Measurements from ENCODE around the gene GPBAR1.
"Not testable (repeated sequence)": the region's sequence is repeated elsewhere in the genome, so short reads cannot be mapped to it uniquely, and the experiment has no call there.

GPBAR1 gene

DNA sequence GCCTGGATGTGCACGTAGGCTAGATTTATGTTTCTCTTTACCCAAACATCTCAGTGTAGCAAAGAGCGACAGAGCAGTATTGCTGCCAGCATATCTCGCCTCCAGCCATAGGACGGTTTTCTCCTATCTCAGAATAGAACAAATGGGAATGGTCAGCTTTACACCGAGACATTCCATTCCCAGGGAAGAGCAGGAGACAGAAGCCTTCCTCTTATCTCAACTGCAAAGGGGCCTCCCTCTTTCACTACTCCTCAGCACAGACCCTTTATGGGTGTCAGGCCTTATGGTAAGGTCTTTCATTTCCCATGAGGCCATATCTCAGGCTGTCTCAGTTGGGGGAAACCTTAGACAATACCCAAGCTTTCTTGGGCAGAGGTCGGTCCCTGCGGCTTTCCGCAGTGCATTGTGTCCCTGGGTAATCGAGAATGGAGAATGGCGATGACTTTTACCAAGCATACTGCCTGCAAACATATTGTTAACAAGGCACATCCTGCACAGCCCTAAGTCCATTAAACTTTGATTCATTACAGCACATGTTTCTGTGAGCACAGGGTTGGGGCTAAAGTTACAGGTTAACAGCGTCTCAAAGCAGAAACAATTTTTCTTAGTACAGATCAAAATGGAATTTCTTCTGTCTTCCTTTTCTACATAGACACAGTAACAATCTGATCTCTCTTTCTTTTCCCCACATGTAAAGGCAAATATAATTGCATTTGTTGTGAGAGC is 50.9 kb downstream of the GPBAR1 start:
- DNase-seq = not testable (repeated sequence)

DNA sequence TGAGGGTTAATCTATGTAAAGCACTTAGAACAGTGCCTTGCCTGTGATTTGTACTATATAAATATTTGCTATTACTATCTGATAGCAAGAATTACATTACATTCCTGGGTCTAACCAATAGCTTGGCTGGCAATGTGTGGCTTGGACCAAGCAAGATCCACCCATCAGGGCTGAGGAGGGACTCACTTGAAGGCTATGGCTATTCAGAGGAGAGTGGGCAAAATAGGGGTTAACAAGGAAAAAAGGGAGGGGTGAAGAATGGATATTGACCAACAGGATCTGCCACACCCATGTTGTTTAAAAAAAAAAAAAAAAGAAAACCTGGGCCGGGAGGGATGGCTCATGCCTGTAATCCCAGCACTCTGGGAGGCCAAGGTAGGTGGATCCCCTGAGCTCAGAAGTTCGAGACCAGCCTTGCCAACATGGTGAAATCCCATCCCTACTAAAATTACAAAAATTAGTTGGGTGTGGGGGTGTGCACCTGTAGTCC is 51.5 kb downstream of the GPBAR1 start:
- DNase-seq = no peak

DNA sequence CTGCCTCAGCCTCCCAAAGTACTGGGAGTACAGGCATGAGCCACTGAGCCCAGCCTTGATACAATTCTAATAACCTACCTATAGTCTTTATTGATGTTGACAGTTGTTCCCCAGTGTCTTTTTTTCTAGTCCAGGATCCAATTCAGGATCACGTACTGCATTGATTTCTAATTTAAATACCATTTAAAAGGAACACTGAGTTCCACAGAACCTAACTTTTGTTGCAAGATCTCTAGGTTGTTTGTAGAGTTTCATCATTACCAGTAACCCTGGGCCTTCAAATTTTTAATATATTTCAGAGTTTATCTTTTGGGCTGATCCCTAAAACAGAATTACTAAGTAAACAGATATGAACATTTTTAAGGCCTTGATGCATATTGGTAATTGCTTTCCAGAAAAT is 52.5 kb downstream of the GPBAR1 start:
- no peak for DNase-seq

Measured in activated T-cell treated with anti-CD3 and anti-CD28 coated beads, Interleukin-2, amount 50 U/mL, for 48 hours (primary cell).